GM23338 (cell line): Measurements from ENCODE around the gene SFI1. TPM values are rescaled to one million over a fixed set of nuclear protein-coding genes. Genes with fewer than 3 reads are reported as not detected.

Experiments used
- ATAC-seq: fragments of 200-7000 bp; cut with Tn5 transposase; 3 replicates; pipeline ENCODE4 v1.9.1; 2020
- DNase-seq: peaks from one replicate; pipeline ENCODE4 v3.0.0-alpha.2; 2015; ENCODE audit warnings: low spot score
- H2AFZ ChIP-seq: fragments of 200-600 bp; sonication (generic); 2 replicates; pipeline ENCODE4 v1.8.0; 2016; ENCODE audit warnings: antibody characterized with exemption, mild to moderate bottlenecking, moderate library complexity
- H3F3A ChIP-seq: fragments of 200-600 bp; sonication (generic); replicated peaks from 2 replicates; pipeline ENCODE4 v1.8.0; 2017; ENCODE audit warnings: antibody characterized with exemption, mixed run types, low read depth
- H3K27ac ChIP-seq: fragments of 200-600 bp; sonication (generic); 2 replicates; pipeline ENCODE4 v1.6.1; 2016; ENCODE audit warnings: low read depth
- H3K27me3 ChIP-seq: fragments of 200-600 bp; sonication (generic); 2 replicates; pipeline ENCODE4 v1.8.0; 2016; ENCODE audit warnings: mild to moderate bottlenecking, mixed run types, moderate library complexity; ENCODE audit not compliant: insufficient read depth
- H3K36me3 ChIP-seq: fragments of 200-600 bp; sonication (generic); 2 replicates; pipeline ENCODE4 v1.8.0; 2016; ENCODE audit warnings: mild to moderate bottlenecking; ENCODE audit not compliant: insufficient read depth
- H3K4me1 ChIP-seq: fragments of 200-600 bp; sonication (generic); 2 replicates; pipeline ENCODE4 v1.8.0; 2016; ENCODE audit warnings: mild to moderate bottlenecking, moderate library complexity; ENCODE audit not compliant: insufficient read depth
- H3K4me2 ChIP-seq: fragments of 200-600 bp; sonication (generic); 2 replicates; pipeline ENCODE4 v1.7.1; 2017; ENCODE audit warnings: mixed run types
- H3K4me3 ChIP-seq: fragments of 200-600 bp; sonication (generic); 2 replicates; pipeline ENCODE4 v1.6.1; 2016; ENCODE audit warnings: mixed run types
- H3K79me2 ChIP-seq: fragments of 200-600 bp; sonication (generic); replicated peaks from 2 replicates; pipeline ENCODE4 v1.8.0; 2017; ENCODE audit warnings: mild to moderate bottlenecking; ENCODE audit not compliant: insufficient read depth
- H3K9me2 ChIP-seq: fragments of 200-600 bp; sonication (generic); 2 replicates; pipeline ENCODE4 v1.8.0; 2017; ENCODE audit not compliant: insufficient read depth
- H4K20me1 ChIP-seq: fragments of 200-600 bp; sonication (generic); replicated peaks from 2 replicates; pipeline ENCODE4 v1.8.0; 2017; ENCODE audit warnings: mild to moderate bottlenecking; ENCODE audit not compliant: insufficient read depth
- H3K27ac Mint-ChIP-seq: 2 replicates; pipeline ENCODE4 v1.8.0; 2020; ENCODE audit warnings: inconsistent platforms, mild to moderate bottlenecking, moderate library complexity, mixed read lengths
- H3K27me3 Mint-ChIP-seq: 3 replicates; pipeline ENCODE4 v1.8.0; 2022; ENCODE audit warnings: low read depth, mild to moderate bottlenecking, moderate library complexity, mixed read lengths, inconsistent platforms; ENCODE audit not compliant: insufficient read depth, poor library complexity
- H3K36me3 Mint-ChIP-seq: 3 replicates; pipeline ENCODE4 v1.8.0; 2021; ENCODE audit warnings: low read depth, mild to moderate bottlenecking, inconsistent platforms, moderate library complexity, mixed read lengths
- H3K4me1 Mint-ChIP-seq: 3 replicates; pipeline ENCODE4 v1.8.0; 2020; ENCODE audit warnings: mild to moderate bottlenecking, inconsistent platforms, mixed read lengths
- H3K4me3 Mint-ChIP-seq: 3 replicates; pipeline ENCODE4 v1.8.0; 2021; ENCODE audit warnings: moderate library complexity, mild to moderate bottlenecking, inconsistent platforms, mixed read lengths
- H3K9me3 Mint-ChIP-seq: 3 replicates; pipeline ENCODE4 v1.8.0; 2020; ENCODE audit warnings: moderate library complexity, mild to moderate bottlenecking, inconsistent platforms, mixed read lengths
- CTCF ChIP-seq, 2 experiments: fragments of 200-600 bp in 1 of 2; sonication (generic) in 1 of 2; conservative IDR thresholded peaks; 2 replicates each; pipeline versions ENCODE4 v1.5.1 to v1.6.1; 2016 to 2017; ENCODE audit warnings: antibody characterized with exemption in 2 of 2, low read depth in 2 of 2, mild to moderate bottlenecking in 2 of 2, moderate library complexity in 1 of 2
- ETS1 ChIP-seq: IDR thresholded peaks from 2 replicates; pipeline ENCODE4 v1.6.1; 2016; ENCODE audit warnings: antibody characterized with exemption
- EZH2 ChIP-seq: fragments of 200-600 bp; sonication (generic); IDR thresholded peaks from one replicate; pipeline ENCODE4 v1.8.0; 2017; ENCODE audit warnings: antibody characterized with exemption, mild to moderate bottlenecking, low read depth; ENCODE audit not compliant: unreplicated experiment
- EZH2phosphoT487 ChIP-seq: fragments of 200-600 bp; sonication (generic); IDR thresholded peaks from one replicate; pipeline ENCODE4 v1.8.1; 2018; ENCODE audit warnings: antibody characterized with exemption; ENCODE audit not compliant: unreplicated experiment
- JUNB ChIP-seq: IDR thresholded peaks from one replicate; pipeline ENCODE4 v1.6.1; 2016; ENCODE audit warnings: antibody characterized with exemption; ENCODE audit not compliant: unreplicated experiment
- POLR2AphosphoS5 ChIP-seq: IDR thresholded peaks from 2 replicates; pipeline ENCODE4 v1.6.1; 2016; ENCODE audit warnings: antibody characterized with exemption, low read depth
- REST ChIP-seq: IDR thresholded peaks from one replicate; pipeline ENCODE4 v1.6.1; 2018; ENCODE audit warnings: antibody characterized with exemption; ENCODE audit not compliant: unreplicated experiment
- STAT1 ChIP-seq: IDR thresholded peaks from one replicate; pipeline ENCODE4 v1.6.1; 2016; ENCODE audit warnings: antibody characterized with exemption; ENCODE audit not compliant: unreplicated experiment
- ZNF331 ChIP-seq: fragments of 250-450 bp; sonication (Bioruptor Pico); IDR thresholded peaks from 2 replicates; pipeline ENCODE4 v1.5.0; 2020; ENCODE audit warnings: low read depth, mild to moderate bottlenecking, moderate library complexity
- polyA plus RNA-seq: library from polyadenylated mRNA; unstranded; fragments of >200 nt; fragmentation: Nextera tagmentation; extraction: Ambion mirVana; gene quantifications from 2 replicates; pipeline ENCODE4 v1.2.1, GENCODE V29; 2016
- total RNA-seq: library from RNA; depleted of rRNA; stranded (reverse); fragments of >200 nt; shearing (Covaris generic); gene quantifications from 2 replicates; pipeline ENCODE4 v1.2.3, GENCODE V29; 2014

Gene SFI1
- total and polyA plus RNA-seq, 2 experiments from 2014 or later, result 16.7 to 25.6 TPM

GRCh38 chr22:31530823-31531195, 34.5 kb downstream of the SFI1 start (continued):
- no peak for TF ChIP-seq CTCF (conservative IDR thresholded peaks at IDR 0.05; ENCODE audit: low read depth in 2 of 2)
- TF ChIP-seq STAT1, result no peak
- no peak for TF ChIP-seq REST

- Histone ChIP-seq H2AFZ (no peak overlapping the region), H3K4me3 (no peak overlapping the region), H3K27me3 (no peaks in the 10 kb centered on the region), H3K79me2 (no peaks in the 10 kb centered on the region), H3K36me3 (no peaks in the 10 kb centered on the region), H3K27ac (no peak overlapping the region), H4K20me1 (0 out of 2 replicates have a peak, but pooled peaks cover 3% of the 10 kb centered on the region), H3K4me2 (no peak overlapping the region), H3K9me2 (no peaks in the 10 kb centered on the region), H3F3A (no peaks in the 10 kb centered on the region), H3K4me1 (no peaks in the 10 kb centered on the region)
- no peak for ATAC-seq
- Mint-ChIP-seq H3K27ac (no peak overlapping the region), H3K36me3 (no peaks in the 10 kb centered on the region), H3K9me3 (no peaks in the 10 kb centered on the region), H3K27me3 (peaks cover 6% of the 10 kb centered on the region), H3K4me1 (no peaks in the 10 kb centered on the region), H3K4me3 (no peak overlapping the region)
- no peak for DNase-seq
- TF ChIP-seq CTCF (conservative IDR thresholded peaks at IDR 0.05; ENCODE audit: low read depth in 2 of 2), result no peak
- TF ChIP-seq STAT1, result no peak
- no peak for TF ChIP-seq EZH2phosphoT487
- no peak for TF ChIP-seq JUNB
- no peak for TF ChIP-seq POLR2AphosphoS5
- TF ChIP-seq ETS1, result no peak
- TF ChIP-seq REST, result no peak
- TF ChIP-seq EZH2, result no peak
- TF ChIP-seq ZNF331 (CRISPR knock-in tag), result no peak
These were observed 35.7 kb downstream of the SFI1 start for GRCh38 chr22:31532060-31532459.
